T-helper 2 cell treated with Interferon-gamma antibody and Interleukin-4, amounts not matched to agents 100 ng/mL and 5 ng/mL, for 36 hours (primary cell): ENCODE results near the gene SBK2. TPM values are rescaled to one million over a fixed set of nuclear protein-coding genes. Genes with fewer than 3 reads are reported as not detected.

Experiments used
- intact Hi-C: fragments of 100-400 bp; cut with micrococcal nuclease; formaldehyde crosslinking; loops from one replicate; pipeline ENCODE4 v1.15.1; 2023
- total RNA-seq: library from RNA; stranded (reverse); gene quantifications from 2 replicates; pipeline ENCODE4 v1.2.3, GENCODE V29; 2022

Gene SBK2
- total RNA-seq, 1 donor from 2014 or later: not detected

DNA sequence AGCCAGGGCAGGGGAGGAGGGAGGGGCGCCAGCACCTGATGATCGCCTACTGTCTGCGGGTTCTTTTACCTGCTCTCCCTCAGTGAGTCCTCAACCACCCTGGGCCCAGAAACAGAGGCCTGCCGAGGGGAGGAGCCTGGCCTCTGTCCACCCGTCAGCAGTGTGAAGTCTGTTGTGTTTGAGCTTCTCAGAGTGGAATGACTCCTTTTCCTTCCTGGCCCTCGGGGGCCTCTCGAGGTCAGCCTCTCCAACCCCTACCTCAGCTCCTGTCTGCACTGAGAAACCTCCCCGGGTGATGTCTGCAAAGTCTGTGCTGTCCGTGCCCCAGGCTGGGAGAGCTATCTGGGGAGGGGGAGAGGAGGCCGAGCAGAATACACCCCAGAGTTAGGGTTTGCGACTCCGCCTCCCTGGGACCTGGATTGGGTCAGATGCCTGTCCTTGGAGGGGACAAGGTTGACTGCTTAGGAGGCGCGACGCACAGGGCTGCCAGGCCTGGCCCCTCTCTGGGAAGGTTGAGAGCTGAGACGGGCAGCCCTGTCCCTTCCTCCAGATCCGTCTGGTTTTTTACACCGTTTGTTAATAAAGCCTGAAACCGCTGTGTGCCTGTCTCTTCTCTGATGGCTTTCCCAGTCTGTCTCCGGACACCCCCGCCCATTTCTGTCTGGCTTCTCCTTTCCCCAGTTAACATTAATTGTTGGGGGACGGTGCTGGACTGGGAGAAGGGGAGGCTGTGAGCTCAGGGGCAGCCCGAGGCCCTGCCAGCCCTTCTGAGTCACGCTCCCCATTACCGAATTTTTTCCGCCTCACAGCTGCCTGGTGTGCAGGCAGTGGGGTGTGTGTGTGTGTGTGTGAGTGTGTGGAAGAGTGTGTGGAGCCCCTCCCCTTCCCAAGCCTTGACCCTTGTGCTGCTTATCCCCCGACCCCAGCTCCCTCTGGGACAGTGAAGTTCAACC, 49.7 kb downstream of the SBK2 start:
- intact Hi-C loops: no loop called here

DNA sequence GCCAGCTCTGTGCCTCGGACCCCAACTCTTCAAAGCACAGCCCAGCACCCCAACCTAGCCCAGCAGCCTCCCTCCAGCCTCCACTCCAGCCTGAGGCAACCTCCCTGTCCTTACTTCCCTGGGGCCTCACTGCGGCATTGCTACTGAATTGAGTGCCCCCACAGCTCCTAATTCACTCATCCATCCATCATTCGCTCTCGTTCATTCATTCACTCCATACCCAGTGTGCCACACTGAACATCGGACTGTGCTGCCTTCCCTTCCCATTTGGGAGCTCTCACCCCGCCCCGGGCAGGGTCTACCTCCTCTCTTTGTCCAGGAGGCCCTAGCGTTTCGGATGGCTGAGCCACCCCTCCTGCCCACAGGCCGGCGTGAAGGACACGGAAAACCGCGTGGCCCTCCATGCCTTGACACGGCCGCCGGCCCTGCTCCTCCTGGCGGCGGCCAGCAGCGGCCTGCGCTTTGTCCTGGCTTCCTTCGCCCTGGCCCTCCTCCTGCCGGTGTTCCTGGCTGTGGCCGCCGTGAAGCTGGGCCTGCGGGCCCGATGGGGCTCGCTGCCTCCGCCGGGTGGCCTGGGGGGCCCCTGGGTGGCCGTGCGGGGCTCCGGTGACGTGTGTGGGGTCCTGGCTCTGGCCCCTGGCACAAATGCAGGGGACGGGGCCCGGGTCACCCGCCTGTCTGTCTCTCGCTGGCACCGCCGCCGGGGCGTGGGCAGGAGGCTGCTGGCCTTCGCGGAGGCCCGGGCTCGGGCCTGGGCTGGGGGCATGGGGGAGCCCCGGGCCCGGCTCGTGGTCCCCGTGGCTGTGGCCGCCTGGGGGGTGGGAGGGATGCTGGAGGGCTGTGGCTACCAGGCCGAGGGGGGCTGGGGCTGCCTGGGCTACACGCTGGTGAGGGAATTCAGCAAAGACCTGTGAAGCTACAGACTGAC, 50.6 kb downstream of the SBK2 start:
- intact Hi-C loops: no loop called here

DNA sequence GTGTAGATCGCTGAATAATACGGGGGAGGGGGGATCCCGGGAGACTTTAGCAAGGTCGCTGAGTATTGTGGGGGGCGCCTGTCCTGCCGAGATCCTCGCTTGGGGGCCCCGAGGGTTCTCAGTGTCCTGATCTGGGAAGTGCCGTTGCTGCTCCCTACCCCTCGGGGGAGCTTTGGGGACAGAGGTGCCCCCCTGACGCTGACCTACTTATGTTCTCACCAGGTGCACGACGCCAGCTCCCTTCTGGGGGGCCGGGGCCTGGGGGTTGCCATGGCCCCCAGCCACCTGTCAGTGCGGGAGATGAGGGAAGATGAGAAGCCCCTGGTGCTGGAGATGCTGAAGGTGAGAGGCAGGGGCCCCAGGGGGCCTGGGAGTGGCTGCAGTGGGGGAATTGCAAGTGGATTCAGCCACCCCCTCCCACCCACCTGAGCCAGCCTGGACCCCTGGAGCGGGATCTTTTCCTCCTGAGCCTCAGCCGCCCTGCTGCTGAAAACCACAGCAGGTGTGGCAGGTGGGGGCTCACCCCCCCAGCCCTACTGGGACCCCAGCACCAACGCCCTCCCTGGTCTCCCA, 51.4 kb downstream of the SBK2 start:
- intact Hi-C loops: no loop called here

DNA sequence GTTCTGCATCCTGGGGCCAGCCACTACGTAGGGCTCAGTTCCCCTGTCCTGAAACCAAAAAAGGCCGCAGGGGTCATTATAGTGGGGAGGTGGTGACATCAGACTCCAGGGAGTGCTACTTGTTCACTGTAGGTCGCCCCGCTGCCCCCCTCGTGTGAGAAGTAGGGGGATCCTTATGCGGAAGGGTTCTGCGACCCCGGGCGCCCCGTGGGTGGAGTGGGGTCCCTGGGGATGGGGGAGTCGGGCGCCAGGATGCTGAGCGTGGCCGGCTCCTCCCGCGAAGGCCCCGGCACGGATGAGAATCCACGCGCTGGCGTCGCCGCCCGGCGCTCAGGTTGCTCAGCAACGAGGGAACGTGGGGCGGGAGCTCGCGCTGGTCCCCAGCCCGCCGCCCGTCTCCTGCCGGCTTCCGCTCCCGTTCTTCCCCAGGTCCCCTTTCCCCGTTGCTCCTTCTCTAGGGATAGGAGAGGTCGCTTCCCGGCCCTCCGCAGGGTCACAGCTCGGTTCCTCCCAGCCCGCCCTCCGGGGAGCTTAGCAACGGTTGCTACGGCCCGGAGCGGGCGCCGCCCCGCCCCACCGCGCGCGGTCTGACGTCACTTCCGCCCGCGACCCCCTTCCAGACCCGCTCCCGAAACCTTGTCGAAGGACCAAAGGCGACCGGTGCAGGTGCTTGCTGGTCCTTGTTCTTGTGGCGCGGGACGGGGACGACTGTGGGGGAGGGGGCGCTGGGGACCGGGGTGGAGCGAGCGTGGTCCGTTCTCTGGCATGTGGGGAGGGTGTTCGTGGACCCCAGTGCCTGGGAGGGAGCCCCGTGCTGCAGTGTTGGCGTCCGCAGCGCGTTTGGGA, 52.1 kb downstream of the SBK2 start, which contains the start of gene NAT14:
NAT14 (plus strand) TSS at position 596 of the 846 bp plus-strand sequence. CDS start 521 bp downstream, outside the sequence.
- intact Hi-C loops: no loop called here

DNA sequence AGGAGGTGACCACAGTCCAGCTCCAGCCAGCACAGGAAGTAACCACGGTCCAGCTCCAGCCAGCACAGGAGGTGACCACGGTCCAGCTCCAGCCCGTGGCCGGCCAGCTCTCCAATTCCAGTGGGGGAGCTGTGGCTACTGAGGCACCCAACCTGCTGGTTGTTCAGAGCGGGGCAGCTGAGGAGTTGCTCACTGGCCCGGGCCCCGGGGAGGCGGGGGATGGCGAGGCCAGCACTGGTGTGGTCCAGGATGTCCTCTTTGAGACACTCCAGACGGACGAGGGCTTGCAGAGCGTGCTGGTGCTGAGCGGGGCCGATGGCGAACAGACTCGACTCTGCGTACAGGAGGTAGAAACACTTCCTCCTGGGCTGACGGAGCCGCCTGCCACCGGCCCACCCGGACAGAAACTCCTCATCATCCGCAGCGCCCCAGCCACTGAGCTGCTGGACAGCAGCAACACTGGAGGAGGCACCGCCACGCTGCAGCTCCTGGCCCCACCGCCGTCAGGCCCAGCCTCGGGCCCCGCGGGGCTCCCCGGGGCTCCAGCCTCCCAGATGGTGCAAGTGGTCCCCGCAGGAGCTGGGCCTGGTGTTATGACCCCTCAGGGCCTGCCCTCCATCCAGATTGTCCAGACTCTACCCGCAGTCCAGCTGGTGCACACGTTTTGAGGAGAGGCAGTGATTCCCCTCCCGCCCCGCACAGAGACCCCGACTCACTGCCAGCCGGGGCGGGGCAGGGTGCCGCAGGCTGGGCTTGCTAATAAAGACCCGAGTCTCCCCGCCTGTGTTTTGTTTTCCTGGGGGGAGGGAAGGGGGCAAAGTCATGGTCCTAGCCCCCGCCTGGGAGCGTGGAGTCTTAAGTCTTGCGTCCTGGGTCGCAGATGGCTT, 53.0 kb downstream of the SBK2 start:
- intact Hi-C loops: no loop called here

DNA sequence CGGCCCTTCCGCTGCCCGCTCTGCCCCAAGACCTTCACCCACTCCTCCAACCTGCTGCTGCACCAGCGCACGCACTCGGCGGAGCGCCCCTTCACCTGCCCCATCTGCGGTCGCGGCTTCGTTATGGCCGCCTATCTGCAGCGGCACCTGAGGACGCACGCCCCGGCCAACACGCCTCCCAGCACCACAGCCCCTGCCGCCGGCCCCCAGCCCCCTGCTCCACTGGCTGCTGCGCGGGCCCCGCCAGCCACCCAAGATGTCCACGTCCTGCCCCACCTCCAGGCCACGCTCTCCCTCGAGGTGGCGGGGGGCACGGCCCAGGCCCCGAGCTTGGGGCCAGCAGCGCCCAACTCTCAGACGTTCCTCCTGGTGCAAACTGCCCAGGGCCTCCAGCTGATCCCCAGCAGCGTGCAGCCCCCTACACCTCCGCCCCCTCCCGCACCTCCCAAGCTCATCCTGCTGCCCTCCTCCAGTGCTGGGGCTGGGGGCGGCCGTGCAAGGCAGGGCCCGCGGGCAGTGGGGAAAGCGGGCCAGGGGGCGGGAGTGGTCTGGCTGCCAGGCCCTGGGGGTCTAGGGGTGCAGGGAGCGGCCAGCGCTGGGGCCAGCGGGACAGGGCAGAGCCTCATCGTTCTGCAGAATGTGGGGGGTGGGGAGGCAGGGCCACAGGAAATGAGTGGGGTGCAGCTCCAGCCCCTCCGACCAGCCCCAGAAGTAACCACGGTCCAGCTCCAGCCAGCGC, 53.8 kb downstream of the SBK2 start:
- intact Hi-C loops: no loop called here

DNA sequence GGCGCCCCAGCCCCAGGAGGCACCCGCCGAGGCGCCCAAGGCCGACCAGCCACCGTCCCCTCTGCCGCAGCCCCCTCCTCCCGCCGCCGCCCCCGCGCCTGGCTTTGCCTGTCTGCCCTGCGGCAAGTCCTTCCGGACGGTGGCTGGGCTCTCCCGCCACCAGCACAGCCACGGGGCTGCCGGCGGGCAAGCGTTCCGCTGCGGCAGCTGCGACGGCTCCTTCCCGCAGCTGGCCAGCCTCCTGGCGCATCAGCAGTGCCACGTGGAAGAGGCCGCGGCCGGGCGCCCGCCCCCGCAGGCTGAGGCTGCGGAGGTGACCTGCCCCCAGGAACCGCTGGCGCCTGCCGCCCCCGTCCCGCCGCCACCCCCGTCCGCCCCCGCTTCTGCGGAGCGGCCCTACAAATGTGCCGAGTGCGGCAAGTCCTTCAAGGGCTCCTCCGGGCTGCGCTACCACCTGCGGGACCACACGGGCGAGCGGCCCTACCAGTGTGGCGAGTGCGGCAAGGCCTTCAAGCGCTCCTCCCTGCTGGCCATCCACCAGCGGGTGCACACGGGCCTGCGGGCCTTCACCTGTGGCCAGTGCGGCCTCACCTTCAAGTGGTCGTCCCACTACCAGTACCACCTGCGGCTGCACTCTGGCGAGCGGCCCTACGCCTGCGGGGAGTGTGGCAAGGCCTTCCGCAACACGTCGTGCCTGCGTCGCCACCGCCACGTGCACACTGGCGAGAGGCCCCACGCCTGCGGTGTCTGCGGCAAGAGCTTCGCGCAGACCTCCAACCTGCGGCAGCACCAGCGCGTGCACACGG, 54.6 kb downstream of the SBK2 start:
- intact Hi-C loops: no loop called here

DNA sequence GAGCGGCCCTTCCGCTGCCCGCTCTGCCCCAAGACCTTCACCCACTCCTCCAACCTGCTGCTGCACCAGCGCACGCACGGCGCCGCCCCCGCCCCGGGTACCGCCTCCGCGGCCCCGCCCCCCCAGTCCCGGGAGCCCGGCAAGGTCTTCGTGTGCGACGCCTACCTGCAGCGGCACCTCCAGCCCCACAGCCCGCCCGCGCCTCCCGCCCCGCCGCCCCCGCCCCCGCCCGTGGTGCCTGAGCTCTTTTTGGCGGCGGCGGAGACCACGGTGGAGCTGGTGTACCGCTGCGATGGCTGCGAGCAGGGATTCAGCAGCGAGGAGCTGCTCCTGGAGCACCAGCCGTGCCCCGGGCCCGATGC, 55.2 kb downstream of the SBK2 start:
- intact Hi-C loops: no loop called here

DNA sequence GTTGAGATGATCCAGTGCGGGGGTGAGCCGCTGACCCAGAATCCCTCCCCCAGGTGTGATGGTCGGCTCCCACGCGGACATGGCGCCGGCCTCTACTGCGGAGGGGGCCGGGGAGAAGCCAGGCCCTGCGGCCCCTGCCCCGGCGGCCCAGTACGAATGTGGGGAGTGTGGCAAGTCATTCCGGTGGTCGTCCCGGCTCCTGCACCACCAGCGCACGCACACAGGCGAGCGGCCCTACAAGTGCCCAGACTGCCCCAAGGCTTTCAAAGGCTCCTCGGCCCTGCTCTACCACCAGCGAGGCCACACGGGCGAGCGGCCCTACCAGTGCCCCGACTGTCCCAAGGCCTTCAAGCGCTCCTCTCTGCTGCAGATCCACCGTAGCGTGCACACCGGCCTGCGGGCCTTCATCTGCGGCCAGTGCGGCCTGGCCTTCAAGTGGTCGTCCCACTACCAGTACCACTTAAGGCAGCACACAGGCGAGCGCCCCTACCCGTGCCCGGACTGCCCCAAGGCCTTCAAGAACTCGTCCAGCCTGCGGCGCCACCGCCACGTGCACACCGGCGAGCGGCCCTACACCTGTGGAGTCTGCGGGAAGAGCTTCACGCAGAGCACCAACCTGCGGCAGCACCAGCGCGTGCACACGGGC, 55.7 kb downstream of the SBK2 start:
- intact Hi-C loops: no loop called here

DNA sequence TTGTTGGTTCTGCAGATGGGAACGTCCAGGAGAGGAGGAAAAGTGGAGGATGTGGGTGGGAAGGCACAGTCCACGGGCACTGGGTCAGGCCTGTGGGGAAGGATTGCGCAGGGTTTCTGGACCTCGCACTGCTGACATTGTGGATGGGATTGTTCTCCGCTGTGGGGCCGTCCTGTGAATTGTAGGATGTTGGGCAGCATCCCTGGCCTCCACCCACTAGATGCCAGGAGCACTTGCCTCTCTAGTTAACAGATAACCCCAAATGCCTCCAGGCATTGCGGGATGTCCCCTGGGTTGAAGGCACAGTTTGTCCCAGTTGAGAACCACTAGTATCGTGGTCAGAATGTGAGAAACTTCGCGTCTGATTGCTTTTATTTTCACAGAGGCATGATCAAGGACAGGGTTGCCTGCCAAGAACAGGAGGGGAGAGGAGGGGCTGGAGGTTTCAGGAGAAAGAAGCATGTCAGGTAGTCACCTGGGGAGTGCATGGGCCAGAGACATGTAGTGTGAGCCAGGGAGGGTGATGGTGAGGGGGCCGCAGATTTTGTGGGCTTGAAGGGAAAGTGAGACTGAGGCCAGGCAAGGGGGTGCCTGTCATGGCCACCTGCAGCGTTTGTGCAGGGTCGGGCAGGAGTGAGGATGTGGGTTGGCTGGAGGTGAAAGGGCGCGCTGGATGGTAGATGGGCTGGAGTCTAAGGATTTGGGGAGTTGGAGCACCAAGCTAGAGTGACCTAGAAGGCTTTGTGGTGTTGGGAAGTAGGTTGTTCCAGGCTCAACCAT, 57.3 kb downstream of the SBK2 start:
- intact Hi-C loops: loop anchor here (10.0 kb wide), 1 partner anchor 1345 kb away; the partner anchor contains the start of gene CNOT3

DNA sequence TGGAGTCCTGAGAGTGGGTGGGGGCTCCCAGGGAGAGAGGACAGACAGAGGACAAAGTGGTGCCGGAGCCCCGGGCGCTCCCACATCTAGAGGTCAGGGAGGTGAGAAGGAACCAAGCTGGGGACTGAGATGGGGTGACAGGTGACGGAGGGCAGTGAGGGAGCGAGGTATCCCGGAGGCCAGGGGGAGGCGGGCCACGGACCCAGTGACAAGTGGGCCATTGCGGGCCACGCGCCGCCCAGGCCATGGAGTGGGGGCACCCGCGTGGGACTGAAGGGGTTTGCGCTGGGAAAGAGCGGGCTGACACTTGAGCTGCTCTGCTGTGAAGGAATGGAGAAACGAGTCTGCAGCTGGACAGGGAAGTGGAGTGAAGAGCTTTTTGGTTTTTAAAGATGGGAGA, 57.9 kb downstream of the SBK2 start:
- intact Hi-C loops: loop anchor here (10.0 kb wide), 1 partner anchor 1344 kb away; the partner anchor contains the start of gene CNOT3

Other genes starting within 250 kb of the SBK2 start
- 0.39 and 0.89 TPM in 2 replicates for gene TMEM150B, start 211.8 kb downstream of the SBK2 start, total RNA-seq
- 17.5 and 18.9 TPM in 2 replicates for gene KMT5C, start 197.3 kb downstream of the SBK2 start, total RNA-seq
- gene COX6B2, start 182.4 kb downstream of the SBK2 start, total RNA-seq: 0.45 and 0.64 TPM in 2 replicates
- gene GARIN5B, start 173.9 kb downstream of the SBK2 start, total RNA-seq: not detected in 2 replicates
- 0.55 and 0.61 TPM in 2 replicates for gene IL11, start 166.7 kb downstream of the SBK2 start, total RNA-seq
- gene TMEM190, start 160.3 kb downstream of the SBK2 start, total RNA-seq: not detected in 2 replicates
- gene TMEM238, start 152.8 kb downstream of the SBK2 start, total RNA-seq: 10.3 and 11.7 TPM in 2 replicates
- 2,481 and 2,547 TPM in 2 replicates for gene RPL28, start 151.2 kb downstream of the SBK2 start, total RNA-seq
- gene UBE2S, start 129.3 kb downstream of the SBK2 start, total RNA-seq: 213 and 217 TPM in 2 replicates
- gene SHISA7, start 93.8 kb downstream of the SBK2 start, total RNA-seq: not detected in 2 replicates
- 23.2 and 25.3 TPM in 2 replicates for gene ISOC2, start 75.5 kb downstream of the SBK2 start, total RNA-seq
- gene C19orf85, start 72.4 kb downstream of the SBK2 start, total RNA-seq: not detected in 2 replicates
- 6.6 and 10.3 TPM in 2 replicates for gene ZNF628, start 60.5 kb downstream of the SBK2 start, total RNA-seq
- 9.3 and 12.3 TPM in 2 replicates for gene NAT14, start 51.9 kb downstream of the SBK2 start, total RNA-seq
- gene SSC5D, start 48.7 kb downstream of the SBK2 start, total RNA-seq: 0.23 and 0.30 TPM in 2 replicates
- gene SBK3, start 8.4 kb upstream of the SBK2 start, total RNA-seq: not detected in 2 replicates
- 6.5 and 6.7 TPM in 2 replicates for gene ZNF579, start 43.7 kb upstream of the SBK2 start, total RNA-seq
- 14.4 and 14.7 TPM in 2 replicates for gene FIZ1, start 62.4 kb upstream of the SBK2 start, total RNA-seq
- 21.0 and 21.2 TPM in 2 replicates for gene ZNF524, start 63.2 kb upstream of the SBK2 start, total RNA-seq
- gene ZNF865, start 68.5 kb upstream of the SBK2 start, total RNA-seq: 12.3 and 13.2 TPM in 2 replicates
- gene ZNF784, start 87.4 kb upstream of the SBK2 start, total RNA-seq: 4.9 and 5.0 TPM in 2 replicates
- 29.9 and 30.8 TPM in 2 replicates for gene ZNF580, start 103.9 kb upstream of the SBK2 start, total RNA-seq
- gene ZNF581, start 106.5 kb upstream of the SBK2 start, total RNA-seq: 21.0 and 22.4 TPM in 2 replicates
- 6.5 and 7.0 TPM in 2 replicates for gene CCDC106, start 111.1 kb upstream of the SBK2 start, total RNA-seq
- 298 and 303 TPM in 2 replicates for gene U2AF2, start 117.9 kb upstream of the SBK2 start, total RNA-seq
- gene EPN1, start 138.1 kb upstream of the SBK2 start, total RNA-seq: 58.3 and 59.3 TPM in 2 replicates
- gene NLRP9, start 201.3 kb upstream of the SBK2 start, total RNA-seq: not detected in 2 replicates
- gene RFPL4A, start 222.0 kb upstream of the SBK2 start, total RNA-seq: not detected in 2 replicates
- not detected in 2 replicates for gene RFPL4AL1, start 232.0 kb upstream of the SBK2 start, total RNA-seq